ELR (cell line): ENCODE measurements around the gene PITRM1.

ENCODE experiments used
- DNase-seq: peaks from one replicate; pipeline ENCODE4 v3.0.0-alpha.2; 2015; ENCODE audit warnings: low read depth

Gene PITRM1

GRCh38 chr10:3102720-3103427, 69.7 kb downstream of the PITRM1 start:
- DNase-seq, result no peak

- DNase-seq, result no peak
Observed at GRCh38 chr10:3100856-3101640, 71.5 kb downstream of the PITRM1 start.

- DNase-seq, result no peak
Observed at GRCh38 chr10:3100093-3100792, 72.3 kb downstream of the PITRM1 start.

- DNase-seq, result peak; percentile 19
Observed at GRCh38 chr10:3099291-3100092, 73.1 kb downstream of the PITRM1 start.

- DNase-seq, result no peak
Observed at GRCh38 chr10:3098689-3099088, 73.9 kb downstream of the PITRM1 start.

GRCh38 chr10:3097160-3097559, 75.4 kb downstream of the PITRM1 start:
- DNase-seq, result no peak

- DNase-seq, result peak; percentile 39
Observed at GRCh38 chr10:3096149-3096548, 76.4 kb downstream of the PITRM1 start.

GRCh38 chr10:3095373-3096139, 77.0 kb downstream of the PITRM1 start:
- peak; percentile 100 for DNase-seq

- no peak for DNase-seq
Observed at GRCh38 chr10:3094609-3095036, 78.0 kb downstream of the PITRM1 start.

GRCh38 chr10:3093996-3094395, 78.6 kb downstream of the PITRM1 start:
- no peak for DNase-seq

GRCh38 chr10:3091921-3092320, 80.7 kb downstream of the PITRM1 start:
- no peak for DNase-seq

- DNase-seq, result peak; percentile 96
Observed at GRCh38 chr10:3090914-3091787, 81.4 kb downstream of the PITRM1 start.

GRCh38 chr10:3090388-3090787, 82.2 kb downstream of the PITRM1 start:
- no peak for DNase-seq
